PC-3 (cell line): ENCODE data around the gene ETV6.

ENCODE experiments used
- EZH2 ChIP-seq: fragments of 300-600 bp; sonication (generic); IDR thresholded peaks from one replicate; pipeline ENCODE4 v1.6.1; 2017; ENCODE audit warnings: antibody characterized with exemption, mild to moderate bottlenecking, low read length; ENCODE audit not compliant: unreplicated experiment
- TF ChIP-seq, protein P1 (sequence below): fragments of 300-600 bp; sonication (generic); conservative IDR thresholded peaks from 2 replicates; pipeline ENCODE4 v1.5.1; 2017; ENCODE audit warnings: antibody characterized with exemption, low read depth, mild to moderate bottlenecking, low read length

DNA sequence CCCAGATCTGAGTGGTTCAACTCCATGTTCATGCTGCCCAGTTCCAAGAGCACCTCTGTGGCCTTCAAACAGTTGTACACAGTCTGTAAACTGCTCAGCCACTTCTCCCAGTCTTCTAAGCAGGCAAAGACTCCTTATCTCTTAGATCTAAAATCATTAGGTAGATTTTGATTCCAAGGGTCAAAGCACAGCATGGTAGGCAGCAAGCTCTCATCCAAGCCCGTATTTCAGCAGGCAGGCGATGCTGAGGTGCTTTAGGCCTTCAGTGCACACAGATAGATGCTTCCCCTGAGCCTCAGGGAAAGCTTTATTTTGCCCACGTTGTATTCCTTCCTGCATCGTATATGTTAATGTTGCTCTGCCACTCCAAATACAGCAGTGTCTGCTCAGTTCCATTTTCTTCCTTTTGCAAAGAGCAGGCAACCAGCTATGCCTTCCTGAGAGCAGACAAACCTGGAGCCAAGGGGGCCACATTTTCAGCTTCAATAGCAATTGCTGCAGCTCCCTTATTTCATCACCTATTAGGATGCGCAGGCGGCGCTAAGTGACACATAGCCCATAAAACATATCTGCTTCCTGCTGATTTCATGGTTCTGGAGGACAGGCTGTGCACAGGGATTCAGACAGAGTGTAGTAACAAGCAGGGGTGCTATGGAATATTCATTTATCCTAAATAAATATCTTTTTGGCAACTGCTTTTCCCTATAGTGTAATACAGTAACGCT, 67.5 kb downstream of the ETV6 start:
- TF ChIP-seq, protein P1, sequence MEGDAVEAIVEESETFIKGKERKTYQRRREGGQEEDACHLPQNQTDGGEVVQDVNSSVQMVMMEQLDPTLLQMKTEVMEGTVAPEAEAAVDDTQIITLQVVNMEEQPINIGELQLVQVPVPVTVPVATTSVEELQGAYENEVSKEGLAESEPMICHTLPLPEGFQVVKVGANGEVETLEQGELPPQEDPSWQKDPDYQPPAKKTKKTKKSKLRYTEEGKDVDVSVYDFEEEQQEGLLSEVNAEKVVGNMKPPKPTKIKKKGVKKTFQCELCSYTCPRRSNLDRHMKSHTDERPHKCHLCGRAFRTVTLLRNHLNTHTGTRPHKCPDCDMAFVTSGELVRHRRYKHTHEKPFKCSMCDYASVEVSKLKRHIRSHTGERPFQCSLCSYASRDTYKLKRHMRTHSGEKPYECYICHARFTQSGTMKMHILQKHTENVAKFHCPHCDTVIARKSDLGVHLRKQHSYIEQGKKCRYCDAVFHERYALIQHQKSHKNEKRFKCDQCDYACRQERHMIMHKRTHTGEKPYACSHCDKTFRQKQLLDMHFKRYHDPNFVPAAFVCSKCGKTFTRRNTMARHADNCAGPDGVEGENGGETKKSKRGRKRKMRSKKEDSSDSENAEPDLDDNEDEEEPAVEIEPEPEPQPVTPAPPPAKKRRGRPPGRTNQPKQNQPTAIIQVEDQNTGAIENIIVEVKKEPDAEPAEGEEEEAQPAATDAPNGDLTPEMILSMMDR, result no peak
- no peak for TF ChIP-seq EZH2
